Fibroblast of the aortic adventitia (primary cell): ENCODE results near the gene CENPP. TPM values are rescaled to one million over a fixed set of nuclear protein-coding genes. Genes with fewer than 3 reads are reported as not detected.
A peak's percentile ranks its signal among the peaks of the same experiment; 100 is the strongest.

Source experiments
- DNase-seq: peaks from one replicate; pipeline ENCODE4 v3.0.0-alpha.2; 2010; ENCODE audit warnings: low read depth
- H3K4me3 ChIP-seq: 2 replicates; pipeline ENCODE4 v1.5.1; 2011; ENCODE audit warnings: low read depth, mild to moderate bottlenecking, control low read depth, low read length, moderate library complexity
- CTCF ChIP-seq: IDR thresholded peaks from 2 replicates; pipeline ENCODE4 v1.5.1; 2011; ENCODE audit warnings: mild to moderate bottlenecking, low read length, control low read depth, inconsistent platforms; ENCODE audit not compliant: insufficient read depth
- total RNA-seq: library from RNA; depleted of rRNA; stranded (reverse); fragments of >200 nt; gene quantifications from 2 replicates; pipeline ENCODE4 v1.2.3, GENCODE V29; 2012; ENCODE audit warnings: low replicate concordance

The CENPP gene
- total RNA-seq, 1 donor: 19.3 TPM

- H3K4me3 ChIP-seq: no peak overlapping the region
- no peak for TF ChIP-seq CTCF
- DNase-seq: no peak
Observed at GRCh38 chr9:92598382-92598781, 272.6 kb downstream of the CENPP start.

DNA sequence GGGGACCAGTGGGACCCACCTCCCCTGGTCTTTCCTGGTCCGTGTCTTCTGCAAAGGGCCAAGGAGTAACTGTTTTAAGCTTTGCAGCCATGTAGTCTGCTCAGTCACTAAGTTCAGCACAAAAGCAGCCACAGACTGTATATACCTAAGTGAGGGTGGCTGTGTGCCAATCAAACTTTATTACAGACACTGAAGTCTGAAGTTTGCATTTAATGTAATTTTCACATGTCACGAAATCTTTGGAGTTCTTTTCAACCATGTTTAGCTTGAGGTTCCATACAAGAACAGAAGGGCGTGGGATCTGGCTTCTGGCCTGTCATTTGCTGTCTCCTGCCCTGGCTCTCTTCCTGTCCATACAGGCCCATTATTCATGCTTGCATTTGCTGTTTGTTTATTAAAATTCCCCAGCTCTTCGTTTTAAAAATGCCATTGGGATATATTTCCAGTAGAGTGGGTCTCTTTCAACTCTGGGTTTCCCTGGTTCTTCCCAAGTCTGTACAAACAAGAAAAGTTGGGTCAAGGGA, 274.2 kb downstream of the CENPP start:
- no peak for DNase-seq
- no peak overlapping the region for H3K4me3 ChIP-seq
- TF ChIP-seq CTCF: no peak

- H3K4me3 ChIP-seq: no peak overlapping the region
- DNase-seq: peak; percentile 59
- TF ChIP-seq CTCF: no peak
Observed at GRCh38 chr9:92600462-92601261, 274.9 kb downstream of the CENPP start.

DNA sequence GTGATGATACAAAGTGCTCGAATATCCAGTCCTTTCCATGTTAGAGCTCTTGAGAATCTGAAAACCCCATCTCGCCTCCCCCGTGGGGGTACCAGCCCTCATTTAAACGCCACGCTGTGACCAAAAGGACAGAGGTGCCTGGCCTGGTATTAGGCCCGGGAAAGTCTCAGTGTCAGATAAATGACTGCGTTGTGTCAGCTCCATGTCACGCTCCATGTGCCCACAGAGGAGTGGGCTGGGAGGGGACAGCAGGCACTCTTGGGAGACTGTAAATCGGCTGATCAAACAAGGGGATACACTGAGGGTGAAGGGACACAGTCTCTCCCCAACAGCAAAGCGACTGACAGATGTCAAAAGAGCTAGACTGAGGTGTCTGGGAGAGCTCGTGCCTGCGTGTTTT, 275.7 kb downstream of the CENPP start:
- no peak for DNase-seq
- H3K4me3 ChIP-seq: no peak overlapping the region
- TF ChIP-seq CTCF: no peak

GRCh38 chr9:92602413-92602812, 276.7 kb downstream of the CENPP start:
- DNase-seq: no peak
- no peak overlapping the region for H3K4me3 ChIP-seq
- TF ChIP-seq CTCF: no peak

GRCh38 chr9:92603100-92603499, 277.3 kb downstream of the CENPP start:
- no peak for TF ChIP-seq CTCF
- no peak overlapping the region for H3K4me3 ChIP-seq
- DNase-seq: no peak

GRCh38 chr9:92603990-92604389, 278.2 kb downstream of the CENPP start:
- TF ChIP-seq CTCF: no peak
- no peak for DNase-seq
- no peak overlapping the region for H3K4me3 ChIP-seq
